ENCODE results near the gene IL1B.

DNA sequence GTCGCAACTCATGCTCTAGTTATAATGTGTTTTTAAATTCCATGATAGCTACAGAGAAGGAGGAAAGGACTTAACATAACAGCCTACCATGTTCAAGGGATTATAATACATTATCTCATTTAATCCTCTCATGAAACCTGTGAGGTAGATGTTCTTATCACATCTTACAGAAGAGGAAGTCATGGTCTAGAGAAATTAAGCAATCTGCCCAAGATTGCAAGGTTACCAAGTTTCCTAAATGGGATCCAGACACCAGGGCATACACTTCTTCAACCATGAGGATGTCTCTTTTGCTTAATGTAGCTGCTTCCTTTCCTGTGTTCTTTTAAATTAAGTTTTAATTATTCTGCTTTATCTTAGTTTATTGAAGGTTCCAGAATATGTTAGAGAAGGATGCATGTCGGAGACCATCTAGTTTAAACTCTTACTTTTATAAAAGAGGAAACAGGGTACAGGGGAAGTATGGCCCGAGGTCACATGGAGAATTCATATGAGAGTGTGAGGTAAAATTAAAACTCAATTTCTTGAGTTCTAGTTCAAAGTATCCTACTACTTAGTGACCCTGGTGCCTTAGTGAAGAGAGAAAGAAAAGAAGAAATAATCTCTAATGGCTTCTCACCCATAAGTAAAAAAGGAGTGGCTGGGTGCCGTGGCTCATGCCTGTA, 48.7 kb downstream of the IL1B start:
- no peak for TF ChIP-seq EP300 (IDR thresholded peaks at IDR 0.05)
- TF ChIP-seq CTCF (IDR thresholded peaks at IDR 0.05): no peak

All from upper lobe of left lung (tissue), 4 donors.